Activated naive CD4-positive, alpha-beta T cell treated with anti-CD3 and anti-CD28 coated beads, Interleukin-2, amount 10 ng/mL, durations not matched to agents 7 days and 5 days (primary cell): ENCODE data around the gene CCDC126.

Experiments used
- CTCF ChIA-PET: fragments of 350-600 bp; sonication (Branson Sonifier 250); formaldehyde crosslinking; loops from one replicate; lab custom pipeline; 2021; ENCODE audit warnings: antibody characterized with exemption; lab: Charles Lee
- DNase-seq: peaks from one replicate; pipeline ENCODE4 v3.0.0-alpha.2; 2020
- H3K27ac Mint-ChIP-seq: one replicate; pipeline ENCODE4 v1.8.0; 2021; ENCODE audit warnings: mild to moderate bottlenecking, moderate library complexity, mixed read lengths
- H3K27me3 Mint-ChIP-seq: one replicate; pipeline ENCODE4 v1.8.0; 2021; ENCODE audit warnings: mild to moderate bottlenecking, mixed read lengths
- H3K36me3 Mint-ChIP-seq: one replicate; pipeline ENCODE4 v1.8.0; 2021; ENCODE audit warnings: mixed read lengths
- H3K4me1 Mint-ChIP-seq: one replicate; pipeline ENCODE4 v1.8.0; 2021; ENCODE audit warnings: mixed read lengths
- H3K4me3 Mint-ChIP-seq: one replicate; pipeline ENCODE4 v1.8.0; 2021; ENCODE audit warnings: mild to moderate bottlenecking, moderate library complexity, mixed read lengths
- H3K9me3 Mint-ChIP-seq: one replicate; pipeline ENCODE4 v1.8.0; 2021; ENCODE audit warnings: mixed read lengths

CCDC126 gene

DNA sequence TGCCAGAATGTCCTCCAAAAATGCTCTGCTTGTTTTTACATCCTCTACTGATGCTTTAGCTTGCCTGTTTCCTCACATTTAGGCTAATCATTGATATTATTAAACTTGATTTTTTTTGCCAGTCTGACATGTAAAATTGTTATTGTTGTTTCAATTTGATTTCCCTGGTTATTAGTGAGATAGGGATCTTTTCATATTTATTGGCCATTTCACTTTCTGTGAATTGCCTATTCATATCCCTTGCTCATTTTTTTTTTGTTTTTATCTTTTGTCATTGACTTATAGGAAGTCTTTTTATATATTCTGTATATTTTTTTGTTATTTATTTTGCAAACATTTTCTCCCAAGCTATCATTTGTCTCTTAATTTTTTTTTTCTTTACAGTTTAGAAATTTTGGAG lies 96.0 kb downstream of the CCDC126 start:
- Mint-ChIP-seq H3K9me3 (no peaks in the 10 kb centered on the region), H3K36me3 (peaks cover 19% of the 10 kb centered on the region), H3K27ac (no peak overlapping the region), H3K27me3 (no peaks in the 10 kb centered on the region), H3K4me3 (no peak overlapping the region), H3K4me1 (no peaks in the 10 kb centered on the region)
- CTCF ChIA-PET = no interaction called here
- DNase-seq = no peak
